Upper lobe of right lung (tissue), 1 donor: ENCODE measurements around the gene UGT2B28. TPM values are rescaled to one million over a fixed set of nuclear protein-coding genes. Genes with fewer than 3 reads are reported as not detected.
"Not testable (repeated sequence)": the region's sequence is repeated elsewhere in the genome, so short reads cannot be mapped to it uniquely, and the experiment has no call there.

Experiments
- ATAC-seq: fragments of 200-7000 bp; cut with Tn5 transposase; one replicate; pipeline ENCODE4 v1.9.1; 2020; ENCODE audit warnings: mild to moderate bottlenecking, moderate library complexity
- DNase-seq: peaks from one replicate; pipeline ENCODE4 v3.0.0-alpha.2; 2020
- H3K27ac ChIP-seq: fragments of 200-600 bp; one replicate; pipeline ENCODE4 v1.8.0; 2022
- H3K27me3 ChIP-seq: fragments of 200-600 bp; one replicate; pipeline ENCODE4 v1.8.0; 2022; ENCODE audit warnings: mild to moderate bottlenecking
- H3K36me3 ChIP-seq: fragments of 200-600 bp; one replicate; pipeline ENCODE4 v1.8.0; 2022
- H3K4me1 ChIP-seq: fragments of 200-600 bp; one replicate; pipeline ENCODE4 v1.8.0; 2022
- H3K4me3 ChIP-seq: fragments of 200-600 bp; one replicate; pipeline ENCODE4 v1.8.0; 2022; ENCODE audit warnings: mild to moderate bottlenecking
- H3K9me3 ChIP-seq: fragments of 200-600 bp; one replicate; pipeline ENCODE4 v1.8.0; 2022
- CTCF ChIP-seq: fragments of 200-600 bp; IDR thresholded peaks from one replicate; pipeline ENCODE4 v1.8.0; 2022; ENCODE audit warnings: antibody characterized with exemption
- intact Hi-C: fragments of 100-400 bp; cut with DNase I; formaldehyde crosslinking; loops from one replicate; pipeline ENCODE4 v1.11.0; 2022
- total RNA-seq: library from RNA; stranded (reverse); fragmentation: NEBNext Ultra II Directional; extraction: Animal tissue kit (Norgen Biotek cat#: 25700); gene quantifications from one replicate; pipeline ENCODE4 v1.2.1, GENCODE V29; 2021
- donor health status: DM: no; HTN: yes; CAD: no; lungs with severe emphysema.

The UGT2B28 gene
- total RNA-seq, 1 donor from 2014 or later, result not detected

- H3K4me1 ChIP-seq, result no peaks in the 10 kb centered on the region
- no peaks in the 10 kb centered on the region for H3K9me3 ChIP-seq
- H3K27ac ChIP-seq, result no peak overlapping the region
- H3K36me3 ChIP-seq, result no peaks in the 10 kb centered on the region
- intact Hi-C loops, result no loop called here
- no peaks in the 10 kb centered on the region for H3K27me3 ChIP-seq
- no peak for ATAC-seq
- no peak for DNase-seq
- no peak for TF ChIP-seq CTCF
- H3K4me3 ChIP-seq, result no peak overlapping the region
Observed at GRCh38 chr4:69330345-69331047, 50.2 kb downstream of the UGT2B28 start.

GRCh38 chr4:69331304-69331703 lies 51.0 kb downstream of the UGT2B28 start:
- ATAC-seq, H3K27me3 ChIP-seq, DNase-seq, H3K36me3 ChIP-seq, intact Hi-C loops, H3K9me3 ChIP-seq, H3K4me3 ChIP-seq, H3K4me1 ChIP-seq, H3K27ac ChIP-seq: not testable (repeated sequence)

- H3K27me3 ChIP-seq, H3K4me3 ChIP-seq, DNase-seq, ATAC-seq, H3K4me1 ChIP-seq, H3K9me3 ChIP-seq, H3K27ac ChIP-seq, H3K36me3 ChIP-seq, intact Hi-C loops: not testable (repeated sequence)
Observed at GRCh38 chr4:69335485-69335884, 55.2 kb downstream of the UGT2B28 start.

GRCh38 chr4:69343114-69343513 lies 62.8 kb downstream of the UGT2B28 start:
- H3K4me1 ChIP-seq, intact Hi-C loops, H3K4me3 ChIP-seq, H3K36me3 ChIP-seq, ATAC-seq, H3K27ac ChIP-seq, DNase-seq, H3K27me3 ChIP-seq, H3K9me3 ChIP-seq: not testable (repeated sequence)

- H3K27me3 ChIP-seq, H3K27ac ChIP-seq, H3K4me1 ChIP-seq, ATAC-seq, H3K36me3 ChIP-seq, H3K4me3 ChIP-seq, H3K9me3 ChIP-seq, intact Hi-C loops, DNase-seq: not testable (repeated sequence)
Observed at GRCh38 chr4:69343558-69344420, 63.5 kb downstream of the UGT2B28 start.

Other genes with a start within 250 kb of the UGT2B28 start
- 0.96 TPM for gene UGT2B7, start 184.0 kb upstream of the UGT2B28 start, total RNA-seq
- gene UGT2B11, start 65.7 kb upstream of the UGT2B28 start, total RNA-seq, result not detected
- not detected for gene UGT2B4, start 215.4 kb downstream of the UGT2B28 start, total RNA-seq